Measurements from ENCODE around the gene ELMOD3. TPM values are rescaled to one million over a fixed set of nuclear protein-coding genes. Genes with fewer than 3 reads are reported as not detected.
"Not testable (repeated sequence)": the region's sequence is repeated elsewhere in the genome, so short reads cannot be mapped to it uniquely, and the experiment has no call there.

Gene ELMOD3
- total RNA-seq, 1 donor from 2014 or later = 29.6 TPM

GRCh38 chr2:85433511-85434089, 79.0 kb downstream of the ELMOD3 start:
- intact Hi-C loops (cut with DNase I) = no loop called here
- ATAC-seq (peak; percentile 86), DNase-seq (ENCODE audit: low spot score) (peak; percentile 86)

DNA sequence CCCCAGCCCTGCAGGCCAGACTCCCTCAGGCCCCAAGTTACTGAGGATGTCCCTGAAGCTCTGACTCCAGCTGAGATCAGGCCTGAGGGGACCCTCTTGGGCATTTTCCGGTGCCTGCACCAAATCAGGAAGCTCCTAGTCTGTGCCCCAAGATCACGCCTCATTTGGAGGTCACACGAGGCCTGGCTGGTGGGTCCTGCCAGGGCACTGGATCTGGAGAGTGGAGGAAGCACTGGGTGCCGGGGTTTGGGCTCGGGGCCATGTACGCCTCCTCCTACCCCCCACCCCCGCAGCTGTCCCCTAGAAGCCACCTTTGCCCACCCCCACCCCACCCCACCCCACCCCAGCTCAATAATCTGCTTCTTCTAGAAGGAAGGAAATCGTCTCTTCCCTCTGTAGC, 80.1 kb downstream of the ELMOD3 start:
- intact Hi-C loops (cut with DNase I) = no loop called here
- no peak for DNase-seq (ENCODE audit: low spot score)
- no peak for ATAC-seq

DNA sequence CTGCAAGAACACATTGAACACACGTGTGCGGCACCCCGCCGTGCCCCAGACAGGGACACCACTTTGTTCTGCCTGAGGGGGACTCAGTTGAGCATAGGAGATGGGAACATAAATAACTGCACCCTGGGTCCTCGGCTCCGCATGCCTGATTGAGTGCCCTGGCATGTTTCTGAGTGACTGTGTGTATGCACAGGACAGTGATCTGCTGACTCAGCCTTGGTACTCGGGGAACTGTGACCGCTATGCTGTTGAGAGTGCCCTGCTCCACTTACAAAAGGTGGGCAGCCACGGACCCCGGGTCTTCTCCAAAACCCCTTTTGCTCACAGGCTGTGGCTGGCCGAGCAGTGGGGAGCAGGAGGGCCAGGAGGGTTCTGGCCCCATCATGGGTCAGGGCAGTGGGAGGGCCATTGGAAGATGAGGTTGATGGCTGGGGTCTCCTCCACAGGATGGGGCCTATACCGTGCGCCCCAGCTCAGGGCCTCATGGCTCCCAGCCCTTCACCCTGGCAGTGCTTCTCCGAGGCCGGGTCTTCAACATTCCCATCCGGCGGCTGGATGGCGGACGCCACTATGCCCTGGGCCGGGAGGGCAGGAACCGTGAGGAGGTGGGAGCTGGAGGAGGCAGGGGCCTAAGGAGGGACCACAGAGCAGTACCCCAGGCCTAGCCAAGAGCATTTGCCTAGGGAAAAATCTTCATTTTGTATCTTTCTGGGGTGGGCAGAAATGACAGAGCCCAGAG, 80.8 kb downstream of the ELMOD3 start:
- DNase-seq (ENCODE audit: low spot score) = no peak
- intact Hi-C loops (cut with DNase I) = no loop called here
- no peak for ATAC-seq

DNA sequence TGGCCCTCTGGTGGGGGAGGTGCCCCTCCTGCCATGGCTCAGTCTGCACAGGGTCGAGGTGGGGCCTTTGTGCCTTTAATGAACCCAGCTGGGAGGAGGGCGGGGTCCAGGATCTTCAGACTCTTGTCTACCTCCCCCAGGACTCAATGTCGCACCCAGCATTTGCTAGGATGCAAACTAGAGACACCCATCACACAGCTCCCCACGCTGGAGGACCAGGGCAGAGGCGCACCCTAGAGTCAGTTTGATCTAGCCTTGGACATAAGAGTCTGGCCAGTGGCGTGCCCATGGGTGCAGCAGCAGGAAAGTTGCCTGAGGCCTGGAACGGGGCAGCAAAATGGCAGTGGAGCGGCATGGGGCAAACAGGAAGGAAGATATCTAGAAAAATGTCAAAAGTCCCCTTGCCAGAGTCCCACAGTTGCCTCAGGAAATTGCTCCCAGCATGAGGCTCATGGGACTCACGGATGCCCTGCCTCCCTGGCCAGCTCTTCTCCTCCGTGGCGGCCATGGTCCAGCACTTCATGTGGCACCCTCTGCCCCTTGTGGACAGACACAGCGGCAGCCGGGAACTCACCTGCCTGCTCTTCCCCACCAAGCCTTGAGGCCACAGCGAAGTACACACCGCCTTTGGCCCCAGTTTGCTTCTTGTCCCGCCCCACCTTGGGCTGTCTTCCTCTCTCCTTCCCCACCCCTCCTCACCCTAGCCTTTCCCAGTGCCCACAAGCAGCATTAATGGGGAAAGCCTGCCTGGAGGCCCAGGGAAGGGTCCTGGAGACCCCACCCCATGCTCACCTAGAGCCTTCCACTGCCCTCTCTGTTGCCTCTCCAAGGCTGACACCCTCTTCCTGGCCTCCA, 81.6 kb downstream of the ELMOD3 start:
- ATAC-seq (no peak), DNase-seq (ENCODE audit: low spot score) (peak; percentile 66)
- intact Hi-C loops (cut with DNase I) = no loop called here

- intact Hi-C loops (cut with DNase I) = no loop called here
- DNase-seq (ENCODE audit: low spot score) = no peak
Measured at GRCh38 chr2:85436836-85437487, 82.4 kb downstream of the ELMOD3 start.

DNA sequence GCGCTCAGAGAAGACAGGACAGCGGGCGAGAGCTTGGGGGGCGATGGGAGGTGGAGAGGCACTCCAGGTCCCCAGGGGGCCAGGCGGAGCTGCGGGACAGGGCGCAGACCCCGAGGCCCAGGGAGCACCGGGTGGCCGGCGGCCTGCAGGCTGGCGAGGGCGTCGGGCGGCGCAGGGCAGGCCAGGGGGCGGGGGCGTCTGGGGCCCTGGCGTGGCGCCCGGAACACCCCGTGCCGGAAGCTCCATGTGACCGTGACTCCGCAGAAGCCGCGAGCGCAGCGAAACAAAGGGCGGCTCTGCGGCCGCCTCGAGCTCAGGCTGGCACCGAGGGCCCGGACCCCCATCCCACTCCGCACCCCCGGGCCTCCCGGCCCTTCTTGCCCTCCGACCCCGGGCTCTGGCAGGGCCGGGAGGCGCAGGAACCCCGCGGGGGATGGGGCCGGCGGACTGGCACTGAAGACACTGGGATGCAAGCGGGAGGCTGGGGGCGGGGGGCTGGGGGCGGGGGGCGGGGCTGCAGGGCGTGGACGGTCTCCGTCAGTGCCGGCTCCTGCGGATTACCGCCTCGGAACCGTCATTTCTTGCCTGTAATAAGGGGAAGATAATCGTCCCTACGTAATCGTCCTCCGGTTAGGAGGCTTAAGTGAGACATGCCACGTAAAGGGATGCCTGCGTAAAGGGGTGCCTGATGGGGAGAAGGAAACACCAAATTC, 83.1 kb downstream of the ELMOD3 start:
- intact Hi-C loops (cut with DNase I) = no loop called here

More at GRCh38 chr2:85436836-85437487, 82.4 kb downstream of the ELMOD3 start:
- ATAC-seq = no peak

DNA sequence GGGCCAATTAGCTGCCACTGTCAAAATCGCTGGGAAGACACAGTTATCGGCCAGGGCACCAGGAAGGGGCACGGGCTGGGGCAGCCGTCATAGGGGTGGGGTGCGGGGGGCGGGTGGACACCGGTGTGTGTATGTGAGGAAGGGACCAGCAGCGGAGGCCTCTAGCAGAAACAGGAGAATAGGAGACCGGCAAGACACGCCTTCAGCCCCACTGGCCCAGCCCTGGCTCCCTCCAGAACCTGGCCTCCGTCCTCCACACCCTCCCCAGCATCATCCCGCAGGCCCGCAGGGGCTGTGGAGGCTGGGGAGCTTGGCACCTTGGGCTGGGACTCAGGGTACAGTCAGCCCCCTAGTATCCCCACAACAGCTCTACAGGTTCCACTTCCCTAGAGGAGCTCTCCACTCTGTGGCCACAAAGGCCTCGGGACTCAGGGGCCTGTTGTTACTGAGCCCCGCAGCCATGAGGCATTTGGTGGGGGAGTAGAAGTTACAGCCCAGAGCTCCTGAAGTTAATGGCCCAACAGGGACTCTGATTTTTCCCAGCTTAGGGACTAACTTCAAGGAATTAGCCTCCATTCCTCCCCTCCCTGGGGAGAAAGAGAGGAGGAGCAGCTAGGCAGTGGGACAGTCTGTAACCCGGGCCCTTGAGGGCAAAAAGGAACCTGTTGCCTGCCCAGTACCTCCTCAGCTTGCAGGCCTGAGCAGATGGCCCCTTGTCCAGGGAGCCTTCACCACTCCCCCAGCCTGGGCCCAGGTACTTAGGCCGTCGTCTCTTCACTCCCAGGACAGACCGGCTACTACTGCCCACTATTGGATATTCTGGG, 83.8 kb downstream of the ELMOD3 start:
- DNase-seq (ENCODE audit: low spot score) = no peak
- peak; percentile 25 for ATAC-seq
- intact Hi-C loops (cut with DNase I) = no loop called here

More for the DNA sequence above, 83.1 kb downstream of the ELMOD3 start:
- DNase-seq (ENCODE audit: low spot score) (peak; percentile 93), ATAC-seq (peak; percentile 79)

GRCh38 chr2:85439025-85439472, 84.5 kb downstream of the ELMOD3 start:
- ATAC-seq (no peak), DNase-seq (ENCODE audit: low spot score) (no peak)
- intact Hi-C loops (cut with DNase I) = no loop called here

DNA sequence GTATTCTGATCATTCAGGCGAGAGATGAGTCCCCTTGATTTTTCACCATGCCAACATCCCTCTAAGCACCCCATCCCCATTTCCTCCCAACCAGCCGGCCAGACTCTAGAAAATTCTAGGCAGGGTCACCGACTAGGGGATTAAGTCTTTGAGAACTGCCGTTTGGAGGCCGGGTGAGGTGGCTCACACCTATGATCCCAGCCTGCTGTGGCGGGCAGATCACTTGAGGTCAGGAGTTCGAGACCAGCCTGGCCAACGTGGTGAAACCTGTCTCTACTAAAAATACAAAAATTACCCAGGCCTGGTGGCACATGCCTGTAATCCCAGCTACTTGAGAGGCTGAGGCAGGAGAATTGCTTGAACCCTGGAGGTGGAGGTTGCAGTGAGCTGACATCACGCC, 85.0 kb downstream of the ELMOD3 start:
- intact Hi-C loops (cut with DNase I); ATAC-seq; DNase-seq (ENCODE audit: low spot score): not testable (repeated sequence)

DNA sequence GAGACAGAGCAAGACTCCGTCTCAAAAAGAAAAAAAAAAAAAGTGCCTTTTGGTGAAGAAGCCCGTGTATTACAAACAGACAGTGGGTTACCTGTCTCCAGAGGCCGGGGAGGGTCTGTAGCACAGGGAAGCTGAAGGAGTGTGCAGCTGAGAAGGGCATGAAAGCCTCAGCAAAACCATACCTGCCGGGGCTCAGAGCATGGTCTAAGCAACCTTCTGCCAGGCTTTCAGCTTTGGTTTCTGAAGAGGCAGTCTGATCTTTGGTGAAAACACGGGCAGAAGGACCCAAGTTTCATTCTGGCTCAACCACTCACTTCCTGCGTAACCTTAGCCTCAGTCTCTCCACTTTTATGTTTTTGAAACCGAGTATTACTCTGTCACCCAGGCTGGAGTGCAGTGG, 85.4 kb downstream of the ELMOD3 start:
- ATAC-seq (no peak), DNase-seq (ENCODE audit: low spot score) (no peak)
- intact Hi-C loops (cut with DNase I) = no loop called here

DNA sequence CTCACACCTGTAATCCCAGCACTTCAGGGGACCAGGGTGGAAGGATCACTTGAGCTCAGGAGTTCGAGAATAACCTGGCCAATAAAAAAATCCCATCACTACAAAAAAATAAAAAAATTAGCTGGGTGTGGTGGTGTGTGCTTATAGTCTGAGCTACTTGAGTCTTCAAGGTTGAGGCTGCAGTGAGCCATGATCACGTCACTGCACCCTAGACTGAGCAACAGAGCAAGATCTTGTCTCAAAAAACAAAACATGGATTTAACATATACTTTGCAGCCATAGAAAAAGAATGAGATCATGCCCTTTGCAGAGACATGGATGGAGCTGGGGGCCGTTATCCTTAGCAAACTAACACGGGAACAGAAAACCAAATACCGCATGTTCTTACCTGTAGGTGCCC, 86.2 kb downstream of the ELMOD3 start:
- ATAC-seq = no peak
- intact Hi-C loops (cut with DNase I) = no loop called here
- no peak for DNase-seq (ENCODE audit: low spot score)

Other genes with a start within 250 kb of the ELMOD3 start
- 26.9 TPM for gene TCF7L1, start 221.4 kb upstream of the ELMOD3 start, total RNA-seq
- 109 TPM for gene TGOLN2, start 26.8 kb upstream of the ELMOD3 start, total RNA-seq
- gene RETSAT, start 241 bp upstream of the ELMOD3 start, total RNA-seq = 42.8 TPM
- 60.7 TPM for gene CAPG, start 55.6 kb downstream of the ELMOD3 start, total RNA-seq
- 0.40 TPM for gene SH2D6, start 63.9 kb downstream of the ELMOD3 start, total RNA-seq
- 168 TPM for gene MAT2A, start 184.4 kb downstream of the ELMOD3 start, total RNA-seq
- 36.6 TPM for gene GGCX, start 206.7 kb downstream of the ELMOD3 start, total RNA-seq
- 31.1 TPM for gene VAMP8, start 222.8 kb downstream of the ELMOD3 start, total RNA-seq
- gene VAMP5, start 229.7 kb downstream of the ELMOD3 start, total RNA-seq = 71.2 TPM
- gene RNF181, start 241.0 kb downstream of the ELMOD3 start, total RNA-seq = 71.2 TPM
- gene TMEM150A, start 247.9 kb downstream of the ELMOD3 start, total RNA-seq = 15.8 TPM

All from sciatic nerve (tissue), 2 donors.